IPS-20b (cell line): ENCODE measurements around the gene KCNIP2.

Experiments
- H3K27ac ChIP-seq: one replicate; pipeline ENCODE4 v1.5.1; 2013; ENCODE audit warnings: low read length
- H3K27me3 ChIP-seq: 2 replicates; pipeline ENCODE4 v1.6.1; 2013; ENCODE audit warnings: mild to moderate bottlenecking, low read length, inconsistent platforms; ENCODE audit not compliant: insufficient read depth
- H3K36me3 ChIP-seq: 2 replicates; pipeline ENCODE4 v1.6.1; 2013; ENCODE audit warnings: low read depth, mild to moderate bottlenecking, inconsistent platforms, low read length, moderate library complexity; ENCODE audit not compliant: insufficient read depth
- H3K4me1 ChIP-seq: 2 replicates; pipeline ENCODE4 v1.6.1; 2013; ENCODE audit warnings: mild to moderate bottlenecking, control low read depth, inconsistent platforms, low read length, moderate library complexity; ENCODE audit not compliant: insufficient read depth
- H3K4me3 ChIP-seq: 2 replicates; pipeline ENCODE4 v1.5.1; 2013; ENCODE audit warnings: mild to moderate bottlenecking, low read length, inconsistent platforms
- H3K9ac ChIP-seq: 2 replicates; pipeline ENCODE4 v1.6.1; 2013; ENCODE audit warnings: low read depth, mild to moderate bottlenecking, inconsistent platforms, low read length, moderate library complexity
- H3K9me3 ChIP-seq: 2 replicates; pipeline ENCODE4 v1.6.1; 2013; ENCODE audit warnings: mild to moderate bottlenecking, low read depth, low read length, inconsistent platforms; ENCODE audit not compliant: insufficient read depth

KCNIP2 gene

DNA sequence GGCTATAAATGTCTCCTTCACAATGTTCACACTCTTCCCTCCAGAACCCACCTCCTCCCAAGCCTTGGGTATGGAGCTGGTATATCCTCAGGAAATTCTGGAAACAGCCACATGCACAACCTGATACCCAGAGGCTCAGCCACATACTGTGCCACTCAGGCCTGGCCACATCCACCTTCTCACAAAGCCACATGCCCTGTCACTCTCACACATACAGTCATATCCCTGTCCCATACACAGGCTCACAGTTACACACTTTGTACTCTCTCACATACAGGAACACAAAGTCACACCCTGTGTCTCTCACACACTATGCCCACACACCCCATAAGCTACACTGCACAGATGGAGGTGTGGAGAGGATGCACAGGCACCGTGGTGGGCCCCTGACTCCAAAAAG, 10.1 kb downstream of the KCNIP2 start:
- no peak overlapping the region for H3K4me3 ChIP-seq
- H3K4me1 ChIP-seq, result peaks cover 7% of the 10 kb centered on the region
- H3K27ac ChIP-seq, result no peak overlapping the region
- H3K27me3 ChIP-seq, result no peaks in the 10 kb centered on the region; the same call in 1 of the 2 replicates
- no peaks in the 10 kb centered on the region for H3K9me3 ChIP-seq
- H3K36me3 ChIP-seq, result no peaks in the 10 kb centered on the region
- H3K9ac ChIP-seq, result no peak overlapping the region

DNA sequence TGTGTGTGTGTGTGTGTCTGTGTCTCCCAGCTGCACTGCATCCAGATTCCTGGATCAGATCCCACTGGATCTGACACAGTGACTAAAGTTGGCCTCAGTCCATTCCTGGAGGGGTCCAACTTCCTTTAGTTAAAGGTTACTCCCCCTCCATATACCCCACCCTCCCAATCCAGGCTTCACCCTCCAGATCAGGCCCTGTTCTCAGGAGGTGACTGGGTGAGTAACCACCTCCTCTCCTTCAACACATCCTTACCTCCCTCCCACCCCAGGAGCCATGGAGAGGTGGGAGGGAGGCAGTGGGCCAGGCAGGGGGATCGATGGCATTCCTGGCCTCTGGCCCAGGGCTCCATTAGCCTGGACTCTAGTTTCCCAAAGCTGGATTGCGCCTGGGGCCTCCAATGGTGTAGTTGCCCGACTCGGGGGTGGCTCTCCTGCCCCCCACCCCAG, 11.3 kb downstream of the KCNIP2 start:
- H3K27me3 ChIP-seq, result no peaks in the 10 kb centered on the region
- H3K9ac ChIP-seq, result no peak overlapping the region
- peaks cover 7% of the 10 kb centered on the region for H3K4me1 ChIP-seq
- H3K36me3 ChIP-seq, result no peaks in the 10 kb centered on the region
- H3K9me3 ChIP-seq, result no peaks in the 10 kb centered on the region
- H3K4me3 ChIP-seq, result no peak overlapping the region
- H3K27ac ChIP-seq, result no peak overlapping the region

DNA sequence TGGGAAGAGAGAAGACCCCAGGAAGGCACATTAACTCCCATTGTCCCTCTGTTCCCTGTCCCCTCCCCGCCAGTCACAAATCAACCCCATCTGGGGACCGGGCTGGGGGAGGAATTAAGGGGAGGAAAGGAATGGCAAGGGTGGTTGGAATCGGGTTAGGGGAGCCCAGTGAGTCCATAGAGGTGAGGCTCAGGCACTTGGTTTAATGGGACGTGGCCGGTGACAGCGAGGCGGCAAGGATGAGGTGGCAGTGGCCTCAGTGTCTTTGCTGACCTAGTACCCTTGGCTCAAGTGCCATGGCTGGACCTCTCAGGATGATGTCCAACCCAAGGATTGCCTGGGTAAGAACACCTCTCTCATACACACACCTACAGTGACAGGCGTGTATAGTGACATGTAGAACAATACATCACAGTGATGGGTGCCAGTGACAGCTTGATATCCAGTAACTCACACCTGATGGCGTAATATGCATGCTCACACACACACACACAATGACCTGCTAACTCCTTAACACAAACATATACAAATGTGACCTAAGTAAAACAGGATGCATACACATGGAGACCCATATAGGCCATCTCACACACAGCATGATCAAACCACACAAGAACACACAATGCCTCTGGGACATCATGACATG, 12.3 kb downstream of the KCNIP2 start:
- Histone ChIP-seq H3K27me3 (no peaks in the 10 kb centered on the region), H3K4me1 (peaks cover 7% of the 10 kb centered on the region), H3K9ac (peak overlapping the region; percentile 40; the same call in 1 of the 2 replicates), H3K36me3 (no peaks in the 10 kb centered on the region), H3K27ac (no peak overlapping the region), H3K9me3 (no peaks in the 10 kb centered on the region), H3K4me3 (peak overlapping the region; percentile 72; the same call in 1 of the 2 replicates)

- no peaks in the 10 kb centered on the region for H3K27me3 ChIP-seq
- H3K4me3 ChIP-seq, result peak overlapping the region; percentile 72
- peaks cover 7% of the 10 kb centered on the region for H3K4me1 ChIP-seq
- H3K36me3 ChIP-seq, result no peaks in the 10 kb centered on the region
- H3K27ac ChIP-seq, result no peak overlapping the region
- H3K9ac ChIP-seq, result peak overlapping the region; percentile 40; the same call in 1 of the 2 replicates
- no peaks in the 10 kb centered on the region for H3K9me3 ChIP-seq
Measured at GRCh38 chr10:101830322-101831168, 13.1 kb downstream of the KCNIP2 start.

DNA sequence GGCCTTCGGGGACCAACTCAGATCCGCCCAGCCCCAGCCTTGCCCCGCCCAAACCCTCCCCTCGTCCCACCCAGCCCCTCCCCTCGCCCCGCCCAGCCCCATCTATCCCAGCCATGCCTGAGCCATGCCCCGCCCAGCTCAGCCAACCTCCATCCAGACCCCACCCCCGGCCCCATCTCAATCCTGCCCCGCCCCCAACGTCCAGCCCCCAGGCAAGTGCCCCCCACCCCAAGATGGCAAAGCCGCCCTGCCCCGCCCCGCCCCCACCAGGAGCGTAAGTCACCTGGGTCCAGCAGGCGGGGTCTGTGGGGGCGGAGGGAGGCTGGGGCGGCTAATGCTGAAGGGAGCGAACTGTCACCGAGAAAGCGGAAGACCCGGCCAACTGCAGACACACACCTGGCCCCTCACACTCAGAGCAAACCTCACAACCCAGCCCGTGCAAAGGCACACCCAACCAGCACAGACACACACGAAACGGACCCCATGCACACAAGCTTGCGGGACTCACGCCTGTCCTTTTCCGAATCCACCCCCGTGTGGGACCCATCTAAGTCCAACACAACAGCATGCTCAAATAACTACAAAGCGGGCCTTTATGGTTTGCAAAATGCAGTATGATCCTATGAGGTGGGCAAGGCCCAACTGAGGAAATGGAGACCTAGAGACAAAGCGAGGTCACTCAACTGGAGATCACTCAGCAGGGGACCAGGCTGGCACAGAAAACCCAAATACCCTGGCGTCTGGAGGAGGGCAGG, 13.9 kb downstream of the KCNIP2 start:
- Histone ChIP-seq H3K4me3 (peak overlapping the region; percentile 72), H3K27me3 (no peaks in the 10 kb centered on the region), H3K9me3 (no peaks in the 10 kb centered on the region), H3K27ac (no peak overlapping the region), H3K4me1 (peaks cover 4% of the 10 kb centered on the region; the same call in 1 of the 2 replicates), H3K36me3 (no peaks in the 10 kb centered on the region), H3K9ac (no peak overlapping the region)

GRCh38 chr10:101828766-101829551, 14.6 kb downstream of the KCNIP2 start:
- Histone ChIP-seq H3K27ac (no peak overlapping the region), H3K36me3 (no peaks in the 10 kb centered on the region), H3K4me1 (peaks cover 4% of the 10 kb centered on the region; the same call in 1 of the 2 replicates)

GRCh38 chr10:101827919-101828600, 15.5 kb downstream of the KCNIP2 start:
- Histone ChIP-seq H3K27ac (no peak overlapping the region), H3K36me3 (no peaks in the 10 kb centered on the region), H3K4me1 (peaks cover 4% of the 10 kb centered on the region; the same call in 1 of the 2 replicates), H3K9ac (no peak overlapping the region), H3K27me3 (no peaks in the 10 kb centered on the region), H3K4me3 (no peak overlapping the region), H3K9me3 (no peaks in the 10 kb centered on the region)

More at GRCh38 chr10:101828766-101829551, 14.6 kb downstream of the KCNIP2 start:
- Histone ChIP-seq H3K9me3 (no peaks in the 10 kb centered on the region), H3K4me3 (peak overlapping the region; percentile 52; the same call in 1 of the 2 replicates), H3K27me3 (no peaks in the 10 kb centered on the region), H3K9ac (no peak overlapping the region)

DNA sequence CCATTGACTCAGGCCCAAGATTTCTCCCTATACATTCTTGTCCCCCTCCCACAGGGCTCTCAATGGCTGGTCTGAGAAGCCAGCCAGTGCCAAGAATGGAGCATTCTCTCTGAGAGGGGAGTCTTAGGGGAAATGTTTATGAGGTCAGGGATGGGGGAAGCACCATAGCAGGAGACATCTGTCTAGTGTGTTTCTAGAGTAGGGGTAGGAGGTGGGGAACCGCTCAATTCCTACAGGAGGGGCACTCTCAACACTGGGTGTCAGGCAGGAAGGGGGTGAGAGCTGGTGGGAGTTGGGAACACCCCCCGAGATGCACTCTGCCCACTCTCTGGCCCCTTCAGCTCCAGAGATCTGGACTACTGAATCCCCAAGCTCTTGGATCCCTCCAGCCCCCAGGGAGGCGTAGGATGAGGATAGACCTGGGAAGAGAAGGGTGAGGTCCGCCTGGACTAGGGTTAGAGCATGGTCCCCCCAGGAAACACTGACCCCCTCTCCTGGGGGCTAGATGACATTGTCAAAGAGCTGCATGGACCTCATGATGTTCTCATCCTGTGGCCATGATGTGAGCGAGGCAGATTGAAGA, 16.7 kb downstream of the KCNIP2 start:
- Histone ChIP-seq H3K9ac (no peak overlapping the region), H3K4me1 (peaks cover 4% of the 10 kb centered on the region; the same call in 1 of the 2 replicates), H3K27me3 (no peaks in the 10 kb centered on the region), H3K36me3 (no peaks in the 10 kb centered on the region), H3K4me3 (no peak overlapping the region), H3K27ac (no peak overlapping the region), H3K9me3 (no peaks in the 10 kb centered on the region)

DNA sequence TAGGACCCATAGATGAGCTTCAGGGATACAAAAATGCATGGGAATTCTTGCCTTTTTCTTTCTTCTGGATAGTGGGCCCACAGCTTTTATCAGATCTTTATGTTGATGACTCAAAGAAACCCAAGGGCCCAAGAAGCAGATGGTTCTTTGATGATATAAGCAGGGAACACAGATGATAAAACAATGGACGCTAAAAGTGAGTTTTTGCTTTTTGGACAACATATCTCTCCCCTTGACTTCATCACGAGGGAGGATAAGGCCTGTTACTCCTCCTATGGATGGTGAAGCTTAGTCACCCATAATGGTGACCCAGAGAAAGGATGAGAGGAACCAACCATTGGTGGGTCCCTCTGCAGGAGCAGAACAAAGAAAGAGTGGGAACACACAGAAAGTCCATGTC, 18.9 kb downstream of the KCNIP2 start:
- H3K36me3 ChIP-seq, result no peaks in the 10 kb centered on the region
- no peaks in the 10 kb centered on the region for H3K9me3 ChIP-seq
- H3K27me3 ChIP-seq, result no peaks in the 10 kb centered on the region
- no peak overlapping the region for H3K9ac ChIP-seq
- no peak overlapping the region for H3K4me3 ChIP-seq
- H3K27ac ChIP-seq, result no peak overlapping the region
- H3K4me1 ChIP-seq, result no peaks in the 10 kb centered on the region

- Histone ChIP-seq H3K27me3 (no peaks in the 10 kb centered on the region), H3K9ac (peak overlapping the region; percentile 98)
Measured at GRCh38 chr10:101818872-101819633, 24.5 kb downstream of the KCNIP2 start.

More at GRCh38 chr10:101818872-101819633, 24.5 kb downstream of the KCNIP2 start:
- Histone ChIP-seq H3K36me3 (no peaks in the 10 kb centered on the region), H3K4me3 (peak overlapping the region; percentile 97), H3K4me1 (0 out of 2 replicates have a peak, but pooled peaks cover 5% of the 10 kb centered on the region), H3K9me3 (no peaks in the 10 kb centered on the region), H3K27ac (peak overlapping the region; percentile 98)
